Ovary (tissue), 9 donors: ENCODE data around the gene SCAPER. TPM values are rescaled to one million over a fixed set of nuclear protein-coding genes. Genes with fewer than 3 reads are reported as not detected.
A peak's percentile ranks its signal among the peaks of the same experiment; 100 is the strongest.

Source experiments
- DNase-seq, 5 donors: peaks; one replicate each; pipeline ENCODE4 v3.0.0-alpha.2; 2019 to 2020
- H3K27ac ChIP-seq, 2 donors: fragments of 200-600 bp; one replicate each; pipeline versions ENCODE4 v1.5.1 to v1.8.0; 2019 to 2022
- H3K27me3 ChIP-seq: fragments of 200-600 bp; one replicate; pipeline ENCODE4 v1.8.0; 2022
- H3K36me3 ChIP-seq: fragments of 200-600 bp; sonication (generic); one replicate; pipeline ENCODE4 v1.5.1; 2019
- H3K4me1 ChIP-seq: one replicate; pipeline ENCODE4 v1.8.1; 2013; ENCODE audit warnings: mild to moderate bottlenecking, moderate library complexity; ENCODE audit not compliant: insufficient read depth
- H3K4me3 ChIP-seq: fragments of 200-600 bp; sonication (generic); one replicate; pipeline ENCODE4 v1.5.1; 2017
- H3K9me3 ChIP-seq, 2 donors: fragments of 200-600 bp in 1 of 2; sonication (generic) in 1 of 2; one replicate each; pipeline versions ENCODE4 v1.5.1 to v1.8.1; 2013 to 2019; ENCODE audit warnings: mild to moderate bottlenecking in 1 of 2, moderate library complexity in 1 of 2
- EP300 ChIP-seq: sonication (generic); formaldehyde crosslinking; IDR thresholded peaks from one replicate; pipeline ENCODE4 v1.6.1; 2017; ENCODE audit warnings: antibody characterized with exemption
- POLR2A ChIP-seq: fragments of 450-650 bp; IDR thresholded peaks from one replicate; pipeline ENCODE4 v1.6.1; 2017; ENCODE audit warnings: antibody characterized with exemption, mild to moderate bottlenecking, moderate library complexity
- WGBS, 3 donors: extraction: QIAGEN DNeasy Blood & Tissue Kit in 1 of 3; methylation state at CpG; one replicate each; pipeline versions ENCODE4 v1.1.5 to v1.1.7; 2013 to 2017; 5-methylcytosine and 5-hydroxymethylcytosine counted together
- intact Hi-C, 4 donors: fragments of 100-400 bp; cut with DNase I; formaldehyde crosslinking; loops; one replicate each; pipeline versions ENCODE4 v1.11.0 to v1.15.1; 2022 to 2023
- polyA plus RNA-seq, 2 donors: library from polyadenylated mRNA; stranded (reverse); fragments of 200-250 nt in 1 of 2; fragments of 350-450 nt in 1 of 2; fragmentation: Illumina TruSeq in 1 of 2; extraction: RNeasy Lipid Tissue Mini Kit (QIAGEN cat#74804) in 1 of 2; gene quantifications; one replicate each; pipeline ENCODE4 v1.2.3, GENCODE V29; 2013 to 2014
- total RNA-seq, 7 donors: library from RNA; depleted of rRNA in 2 of 7; stranded (reverse); fragments of >200 nt in 2 of 7; fragmentation: NEBNext Ultra II Directional in 3 of 7; extraction: Animal tissue kit (Norgen Biotek cat#: 25700) in 3 of 7; gene quantifications; one replicate each; pipeline versions ENCODE4 v1.1.0 to v1.2.4, GENCODE V29; 2016 to 2023
- TF ChIP-seq, protein P1 (sequence below), 3 donors: fragments of 450-650 bp in 2 of 3; fragments of 200-600 bp in 1 of 3; IDR thresholded peaks; one replicate each; pipeline versions ENCODE4 v1.5.1 to v1.8.0; 2016 to 2022; ENCODE audit warnings: antibody characterized with exemption in 3 of 3, mild to moderate bottlenecking in 1 of 3
- donor health status: DM: no; HTN: no; CAD: no; lungs with moderate emphysema.
- donor health status: DM: no; HTN: no; CAD: no.
- donor health status: Bipolar disorder and iron deficiency.
- donor health status: DM: yes; HTN: yes; CAD: no.
- donor health status: DM: no; HTN: no; CAD: no.
- donor health status: DM: yes; HTN: yes; CAD: no.

Gene SCAPER
- total and polyA plus RNA-seq, 9 donors: 13.7 to 45.8 (median 27.9) TPM

DNA sequence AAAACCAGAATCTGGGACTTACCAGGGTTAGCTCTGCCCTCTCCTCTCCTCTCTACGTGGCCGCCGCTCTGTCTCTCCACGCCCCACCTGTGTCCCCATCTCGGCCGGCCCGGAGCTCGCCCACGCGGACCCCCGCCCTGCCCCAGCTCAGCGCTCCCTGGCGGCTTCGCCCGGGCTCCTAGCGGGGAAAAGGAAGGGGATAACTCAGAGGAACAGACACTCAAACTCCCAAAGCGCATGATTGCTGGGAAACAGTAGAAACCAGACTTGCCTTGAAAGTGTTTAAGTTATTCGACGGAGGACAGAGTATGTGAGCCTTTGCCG, 563.1 kb downstream of the SCAPER start:
- WGBS, 3 donors: 1 to 6% (median 3%) methylated on average over 20 of the region's 20 CpGs
- H3K4me3 ChIP-seq: no peak overlapping the region
- peaks cover 28% of the 10 kb centered on the region for H3K27me3 ChIP-seq
- peaks cover 19% of the 10 kb centered on the region for H3K4me1 ChIP-seq
- TF ChIP-seq POLR2A (no peak), EP300 (no peak)
- TF ChIP-seq, protein P1, sequence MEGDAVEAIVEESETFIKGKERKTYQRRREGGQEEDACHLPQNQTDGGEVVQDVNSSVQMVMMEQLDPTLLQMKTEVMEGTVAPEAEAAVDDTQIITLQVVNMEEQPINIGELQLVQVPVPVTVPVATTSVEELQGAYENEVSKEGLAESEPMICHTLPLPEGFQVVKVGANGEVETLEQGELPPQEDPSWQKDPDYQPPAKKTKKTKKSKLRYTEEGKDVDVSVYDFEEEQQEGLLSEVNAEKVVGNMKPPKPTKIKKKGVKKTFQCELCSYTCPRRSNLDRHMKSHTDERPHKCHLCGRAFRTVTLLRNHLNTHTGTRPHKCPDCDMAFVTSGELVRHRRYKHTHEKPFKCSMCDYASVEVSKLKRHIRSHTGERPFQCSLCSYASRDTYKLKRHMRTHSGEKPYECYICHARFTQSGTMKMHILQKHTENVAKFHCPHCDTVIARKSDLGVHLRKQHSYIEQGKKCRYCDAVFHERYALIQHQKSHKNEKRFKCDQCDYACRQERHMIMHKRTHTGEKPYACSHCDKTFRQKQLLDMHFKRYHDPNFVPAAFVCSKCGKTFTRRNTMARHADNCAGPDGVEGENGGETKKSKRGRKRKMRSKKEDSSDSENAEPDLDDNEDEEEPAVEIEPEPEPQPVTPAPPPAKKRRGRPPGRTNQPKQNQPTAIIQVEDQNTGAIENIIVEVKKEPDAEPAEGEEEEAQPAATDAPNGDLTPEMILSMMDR (IDR thresholded peaks at IDR 0.05): no peak
- intact Hi-C loops: loop anchor here in 1 of 4 donors (5.0 kb wide), 1 partner anchor 150 kb away; no protein-coding TSS in a partner anchor
- no peak for DNase-seq
- H3K9me3 ChIP-seq: no peaks in the 10 kb centered on the region
- no peaks in the 10 kb centered on the region for H3K36me3 ChIP-seq
- H3K27ac ChIP-seq: no peak overlapping the region

DNA sequence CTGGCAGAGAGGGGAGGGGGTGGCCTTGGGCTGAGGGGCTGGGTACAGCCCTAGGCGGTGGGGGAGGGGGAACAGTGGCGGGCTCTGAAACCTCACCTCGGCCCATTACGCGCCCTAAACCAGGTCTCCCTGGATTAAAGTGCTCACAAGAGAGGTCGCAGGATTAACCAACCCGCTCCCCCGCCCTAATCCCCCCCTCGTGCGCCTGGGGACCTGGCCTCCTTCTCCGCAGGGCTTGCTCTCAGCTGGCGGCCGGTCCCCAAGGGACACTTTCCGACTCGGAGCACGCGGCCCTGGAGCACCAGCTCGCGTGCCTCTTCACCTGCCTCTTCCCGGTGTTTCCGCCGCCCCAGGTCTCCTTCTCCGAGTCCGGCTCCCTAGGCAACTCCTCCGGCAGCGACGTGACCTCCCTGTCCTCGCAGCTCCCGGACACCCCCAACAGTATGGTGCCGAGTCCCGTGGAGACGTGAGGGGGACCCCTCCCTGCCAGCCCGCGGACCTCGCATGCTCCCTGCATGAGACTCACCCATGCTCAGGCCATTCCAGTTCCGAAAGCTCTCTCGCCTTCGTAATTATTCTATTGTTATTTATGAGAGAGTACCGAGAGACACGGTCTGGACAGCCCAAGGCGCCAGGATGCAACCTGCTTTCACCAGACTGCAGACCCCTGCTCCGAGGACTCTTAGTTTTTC, 563.6 kb downstream of the SCAPER start:
- Histone ChIP-seq H3K9me3 (no peaks in the 10 kb centered on the region), H3K4me3 (no peak overlapping the region), H3K27me3 (peaks cover 31% of the 10 kb centered on the region), H3K27ac (no peak overlapping the region), H3K36me3 (no peaks in the 10 kb centered on the region), H3K4me1 (peaks cover 19% of the 10 kb centered on the region)
- intact Hi-C loops: loop anchor here in 1 of 4 donors (5.0 kb wide), 1 partner anchor 149 kb away; no protein-coding TSS in a partner anchor
- peak in 1 of 5 donors; percentile 32 for DNase-seq
- WGBS, 3 donors: 3 to 6% (median 5%) methylated on average over 41 to 42 of the region's 42 CpGs
- TF ChIP-seq EP300 (no peak), POLR2A (no peak)
- TF ChIP-seq, protein P1 (IDR thresholded peaks at IDR 0.05): no peak

DNA sequence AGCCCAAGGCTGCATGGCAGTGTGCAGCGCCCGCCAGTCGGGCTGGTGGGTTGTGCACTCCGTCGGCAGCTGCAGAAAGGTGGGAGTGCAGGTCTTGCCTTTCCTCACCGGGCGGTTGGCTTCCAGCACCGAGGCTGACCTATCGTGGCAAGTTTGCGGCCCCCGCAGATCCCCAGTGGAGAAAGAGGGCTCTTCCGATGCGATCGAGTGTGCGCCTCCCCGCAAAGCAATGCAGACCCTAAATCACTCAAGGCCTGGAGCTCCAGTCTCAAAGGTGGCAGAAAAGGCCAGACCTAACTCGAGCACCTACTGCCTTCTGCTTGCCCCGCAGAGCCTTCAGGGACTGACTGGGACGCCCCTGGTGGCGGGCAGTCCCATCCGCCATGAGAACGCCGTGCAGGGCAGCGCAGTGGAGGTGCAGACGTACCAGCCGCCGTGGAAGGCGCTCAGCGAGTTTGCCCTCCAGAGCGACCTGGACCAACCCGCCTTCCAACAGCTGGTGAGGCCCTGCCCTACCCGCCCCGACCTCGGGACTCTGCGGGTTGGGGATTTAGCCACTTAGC, 564.3 kb downstream of the SCAPER start:
- H3K4me3 ChIP-seq: no peak overlapping the region
- no peak for TF ChIP-seq POLR2A
- TF ChIP-seq EP300: no peak
- TF ChIP-seq, protein P1 (IDR thresholded peaks at IDR 0.05): no peak
- H3K27ac ChIP-seq: no peak overlapping the region
- H3K4me1 ChIP-seq: peaks cover 17% of the 10 kb centered on the region
- peaks cover 31% of the 10 kb centered on the region for H3K27me3 ChIP-seq
- intact Hi-C loops: loop anchor here in 1 of 4 donors (5.0 kb wide), 1 partner anchor 149 kb away; no protein-coding TSS in a partner anchor
- H3K36me3 ChIP-seq: no peaks in the 10 kb centered on the region
- no peak for DNase-seq
- H3K9me3 ChIP-seq: no peaks in the 10 kb centered on the region
- WGBS, 3 donors: 1 to 3% (median 3%) methylated on average over 30 to 35 of the region's 35 CpGs

DNA sequence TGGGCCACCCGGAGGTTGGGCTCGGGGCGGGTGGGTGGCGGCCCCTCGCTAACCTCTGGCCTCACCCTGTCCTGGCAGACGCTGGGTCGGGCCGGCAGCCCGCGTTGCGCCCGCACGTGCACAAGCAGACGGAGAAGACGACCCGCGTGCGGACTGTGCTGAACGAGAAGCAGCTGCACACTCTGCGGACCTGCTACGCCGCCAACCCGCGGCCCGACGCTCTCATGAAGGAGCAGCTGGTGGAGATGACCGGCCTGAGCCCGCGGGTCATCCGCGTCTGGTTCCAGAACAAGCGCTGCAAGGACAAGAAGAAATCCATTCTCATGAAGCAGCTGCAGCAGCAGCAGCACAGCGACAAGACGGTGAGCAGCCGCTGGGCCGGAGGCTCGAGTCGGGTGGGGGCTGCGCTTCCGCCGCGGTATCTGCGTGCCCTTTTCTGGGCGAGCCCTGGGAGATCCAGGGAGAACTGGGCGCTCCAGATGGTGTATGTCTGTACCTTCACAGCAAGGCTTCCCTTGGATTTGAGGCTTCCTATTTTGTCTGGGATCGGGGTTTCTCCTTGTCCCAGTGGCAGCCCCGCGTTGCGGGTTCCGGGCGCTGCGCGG, 564.8 kb downstream of the SCAPER start:
- peak in 2 of 5 donors; percentile 39 to 54 for DNase-seq
- intact Hi-C loops: loop anchor here in 1 of 4 donors (5.0 kb wide), 1 partner anchor 148 kb away; no protein-coding TSS in a partner anchor
- WGBS, 3 donors: 2 to 3% (median 3%) methylated on average over 51 to 53 of the region's 53 CpGs
- Histone ChIP-seq H3K27ac (no peak overlapping the region), H3K27me3 (peaks cover 31% of the 10 kb centered on the region), H3K4me3 (peak overlapping the region; percentile 26), H3K9me3 (no peaks in the 10 kb centered on the region), H3K36me3 (no peaks in the 10 kb centered on the region), H3K4me1 (peaks cover 17% of the 10 kb centered on the region)
- TF ChIP-seq EP300: no peak
- TF ChIP-seq, protein P1 (IDR thresholded peaks at IDR 0.05): no peak
